Measurements from ENCODE around the gene BCAS4.
"Not testable (repeated sequence)": the region's sequence is repeated elsewhere in the genome, so short reads cannot be mapped to it uniquely, and the experiment has no call there.

Gene BCAS4

DNA sequence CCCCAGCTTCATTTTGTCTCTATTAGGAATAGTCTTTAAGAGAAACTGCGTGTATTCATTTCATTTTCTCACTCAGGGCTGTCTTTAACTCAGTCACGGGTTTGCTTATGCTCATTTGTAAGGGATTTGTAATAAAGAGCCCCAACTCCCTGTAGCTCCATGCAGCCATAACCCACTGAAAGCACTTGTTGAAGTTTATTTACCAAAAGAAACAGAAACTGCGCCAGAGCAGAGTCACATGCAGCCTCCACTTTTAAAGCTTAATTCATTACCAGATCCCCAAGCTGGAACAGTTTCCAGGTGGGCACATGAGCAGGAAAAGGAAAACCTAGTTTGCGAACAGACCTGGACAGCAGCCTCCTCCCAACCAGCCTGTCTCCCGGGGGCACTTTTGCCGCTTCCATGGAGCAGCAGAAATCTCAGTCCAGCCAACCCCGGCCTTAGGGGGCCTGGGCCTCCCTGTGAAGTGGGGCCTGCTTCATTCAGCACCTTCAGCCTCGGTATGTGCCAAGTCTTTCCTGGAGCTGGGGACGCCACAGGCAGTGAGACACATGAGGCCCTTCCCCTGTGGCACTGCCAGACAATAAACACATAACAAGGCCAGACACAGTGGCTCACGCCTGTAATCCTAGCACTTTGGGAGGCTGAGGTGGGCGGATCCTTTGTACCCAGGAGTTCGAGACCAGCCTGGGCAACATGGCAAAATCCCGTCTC, 4.5 kb downstream of the BCAS4 start:
- DNase-seq (ENCODE audit: low read depth): no peak

DNA sequence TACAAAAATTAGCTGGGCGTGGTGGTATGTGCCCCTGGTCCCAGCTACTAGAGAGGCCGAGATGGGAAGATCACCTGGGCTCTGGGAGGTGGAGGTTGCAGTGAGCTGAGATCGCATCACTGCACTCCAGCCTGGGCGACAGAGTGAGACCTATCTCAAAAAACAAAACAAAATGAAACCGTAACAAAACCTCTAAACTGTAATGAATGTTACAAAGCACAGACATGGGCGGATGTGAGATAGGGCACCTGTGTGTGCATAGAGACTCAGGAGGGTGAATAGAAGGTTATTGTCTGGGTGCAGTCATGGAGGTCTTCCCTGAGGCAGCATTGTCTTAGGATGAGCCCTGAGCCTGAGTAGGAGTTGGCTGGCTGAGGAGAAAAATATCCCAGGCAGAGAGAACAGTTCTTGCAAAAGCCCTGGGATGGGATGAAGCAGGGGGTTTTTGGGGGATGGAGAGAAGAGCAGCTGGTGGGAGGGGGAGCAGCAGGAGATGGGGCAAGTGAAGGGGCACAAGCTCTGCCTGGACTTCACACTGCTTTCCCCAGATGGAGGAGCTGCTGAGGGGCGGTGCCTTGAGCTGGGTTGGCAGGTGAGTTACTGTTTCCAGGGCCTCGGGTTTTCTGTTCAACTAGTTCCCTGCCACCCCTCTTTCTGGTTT, 5.2 kb downstream of the BCAS4 start:
- DNase-seq (ENCODE audit: low read depth): no peak

DNA sequence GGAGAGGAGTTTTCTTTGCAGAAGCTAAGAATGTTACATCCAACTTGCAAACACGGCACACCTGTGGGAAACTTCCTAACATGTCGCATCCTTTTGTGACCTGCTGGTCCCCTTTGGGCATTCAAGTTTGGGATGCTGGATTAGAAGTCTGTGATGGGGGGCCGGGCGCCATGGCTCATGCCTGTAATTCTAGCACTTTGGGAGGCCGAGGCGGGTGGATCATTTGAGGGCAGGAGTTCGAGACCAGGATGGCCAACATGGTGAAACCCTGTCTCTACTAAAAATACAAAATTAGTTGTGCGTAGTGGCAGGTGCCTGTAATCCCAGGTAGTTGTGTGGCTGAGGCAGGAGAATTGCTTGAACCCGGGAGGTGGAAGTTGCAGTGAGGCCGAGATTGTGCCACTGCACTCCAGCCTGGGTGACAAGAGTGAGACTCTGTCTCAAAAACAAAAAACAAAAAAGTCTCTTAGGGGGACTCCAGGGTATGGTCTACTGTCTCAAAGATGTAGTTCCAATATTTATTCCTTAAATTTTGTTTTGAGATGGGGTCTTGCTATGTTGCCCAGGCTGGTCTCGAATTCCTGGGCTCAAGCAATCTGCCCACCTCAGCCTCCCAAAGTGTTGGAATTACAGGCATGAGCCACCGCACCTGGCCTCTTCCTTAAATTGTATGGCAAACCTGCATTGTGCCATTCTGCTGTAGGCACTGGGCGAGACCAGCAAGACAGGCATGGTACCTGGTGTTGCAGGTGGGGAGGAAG, 6.3 kb downstream of the BCAS4 start:
- DNase-seq (ENCODE audit: low read depth): not testable (repeated sequence)

DNA sequence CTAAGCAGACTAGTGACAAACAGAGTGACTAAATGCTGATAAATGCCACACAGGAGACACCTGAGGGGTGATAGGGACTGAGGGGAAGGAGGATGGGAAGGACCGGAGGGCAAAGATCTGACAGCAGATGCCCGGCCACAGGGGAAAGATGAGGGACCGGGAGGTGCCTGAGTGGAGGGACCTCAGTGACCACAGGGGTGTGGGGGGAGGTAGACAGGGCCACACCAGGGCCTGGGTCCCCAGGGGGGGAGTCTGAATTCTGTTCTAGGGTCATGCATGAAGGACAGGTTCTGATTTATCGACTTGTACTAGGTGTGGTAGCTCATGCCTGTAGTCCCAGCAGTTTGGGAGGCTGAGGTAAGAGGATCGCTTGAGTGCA, 6.9 kb downstream of the BCAS4 start:
- DNase-seq (ENCODE audit: low read depth): no peak

DNA sequence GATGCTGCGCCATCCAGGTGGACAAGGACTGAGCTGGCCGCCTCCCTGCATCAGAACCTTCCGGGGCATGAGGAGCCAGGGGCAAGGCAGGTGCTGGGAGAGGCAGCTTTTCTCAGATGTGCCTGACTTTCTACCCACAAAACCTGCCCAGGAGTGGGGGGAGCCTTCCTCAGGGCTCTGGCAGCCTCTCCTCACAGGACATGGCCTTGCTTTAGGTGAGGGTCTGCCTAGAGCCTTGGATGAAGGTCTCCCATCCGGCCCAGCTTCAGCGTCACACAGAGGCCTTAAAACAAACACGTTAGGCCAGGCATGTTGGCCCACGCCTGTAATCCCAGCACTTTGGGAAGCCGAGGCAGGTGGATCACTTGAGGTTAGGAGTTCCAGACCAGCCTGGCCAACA, 7.4 kb downstream of the BCAS4 start:
- no peak for DNase-seq (ENCODE audit: low read depth)

DNA sequence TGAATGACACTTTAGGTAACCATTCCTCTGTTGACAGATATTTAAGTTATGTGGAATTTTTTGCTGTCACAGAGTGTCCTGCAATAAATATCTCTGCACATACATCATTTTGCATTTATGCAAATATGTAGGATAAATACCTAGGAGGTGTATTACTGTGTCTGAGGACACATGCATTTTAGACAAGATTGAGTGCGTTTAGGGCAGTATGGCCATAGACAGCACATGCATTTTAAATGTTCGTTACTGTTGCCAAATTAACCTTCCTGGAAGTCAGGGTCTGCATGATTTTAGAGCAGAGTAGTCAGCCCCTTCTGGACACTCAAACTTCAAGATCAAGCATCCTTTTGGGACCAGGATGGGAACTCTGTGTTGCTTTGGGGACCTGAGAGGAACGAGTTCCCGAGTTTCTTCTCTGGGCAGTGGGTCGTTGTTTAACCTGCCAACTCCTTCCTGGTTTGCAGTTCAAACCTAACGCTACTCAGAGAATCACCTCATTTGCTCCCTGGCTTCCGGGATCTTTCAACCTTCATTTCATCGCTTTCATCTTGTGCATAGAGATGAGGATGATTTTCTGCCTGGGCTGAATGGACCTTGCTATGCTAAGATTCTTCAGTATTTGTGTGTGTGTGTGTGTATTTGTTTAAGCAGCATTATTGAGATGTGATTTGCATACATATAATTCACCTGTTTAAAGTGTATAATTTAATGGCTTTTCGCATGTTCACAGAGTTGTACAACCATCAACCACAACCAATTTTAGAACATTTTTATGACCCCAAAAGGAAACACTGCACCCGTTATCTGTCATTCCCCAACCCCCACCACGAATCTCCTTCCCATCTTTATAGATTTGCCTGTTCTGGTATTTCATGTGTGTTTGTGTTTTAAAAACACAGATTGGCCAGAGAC, 9.8 kb downstream of the BCAS4 start:
- no peak for DNase-seq (ENCODE audit: low read depth)

DNA sequence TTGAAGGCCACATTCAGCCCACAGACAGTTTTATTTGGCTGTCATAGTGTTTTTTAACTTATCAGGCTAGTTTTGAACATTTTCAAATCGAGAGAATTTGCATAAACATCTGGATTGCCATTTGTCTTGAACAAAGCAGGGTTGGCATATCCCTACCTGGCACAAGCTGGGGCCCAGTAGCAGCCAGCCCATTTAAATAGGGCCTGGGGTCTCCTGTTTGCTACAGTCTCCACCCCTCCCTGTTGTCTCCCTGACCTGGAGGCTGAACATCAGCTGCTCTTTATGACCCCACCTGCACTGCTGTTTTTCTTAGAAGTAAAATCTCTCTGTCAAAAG, 10.5 kb downstream of the BCAS4 start:
- DNase-seq (ENCODE audit: low read depth): no peak

DNA sequence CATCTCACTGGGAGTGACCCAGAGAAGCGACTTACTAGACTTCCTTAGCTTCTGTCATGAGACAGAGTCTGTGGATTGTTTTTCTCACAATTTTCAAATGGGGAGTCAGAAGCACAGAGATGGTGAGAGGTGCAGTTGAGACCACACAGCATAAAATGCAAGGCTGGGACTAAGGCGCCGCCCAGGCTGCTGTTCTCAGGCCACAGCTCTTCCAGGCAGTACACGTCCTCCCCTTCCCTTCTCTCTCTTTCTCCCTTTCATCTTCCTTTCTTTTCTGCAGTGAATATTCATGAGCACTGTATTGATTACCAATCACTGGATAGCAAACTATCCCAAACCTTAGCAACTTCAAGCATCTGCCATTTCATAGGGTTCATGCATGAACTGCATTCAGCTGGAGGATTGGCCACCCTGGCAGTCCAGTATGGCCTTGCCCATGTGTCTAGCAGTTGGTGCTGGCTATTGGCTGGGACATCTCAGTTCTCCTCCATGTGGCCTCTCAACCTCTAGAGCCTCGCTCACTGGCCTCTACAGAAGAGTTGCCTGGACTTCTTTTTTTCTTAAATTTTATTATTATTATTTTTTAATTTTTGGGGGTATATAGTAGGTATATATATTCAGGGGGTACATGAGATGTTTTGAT, 11.4 kb downstream of the BCAS4 start:
- DNase-seq (ENCODE audit: low read depth): no peak

DNA sequence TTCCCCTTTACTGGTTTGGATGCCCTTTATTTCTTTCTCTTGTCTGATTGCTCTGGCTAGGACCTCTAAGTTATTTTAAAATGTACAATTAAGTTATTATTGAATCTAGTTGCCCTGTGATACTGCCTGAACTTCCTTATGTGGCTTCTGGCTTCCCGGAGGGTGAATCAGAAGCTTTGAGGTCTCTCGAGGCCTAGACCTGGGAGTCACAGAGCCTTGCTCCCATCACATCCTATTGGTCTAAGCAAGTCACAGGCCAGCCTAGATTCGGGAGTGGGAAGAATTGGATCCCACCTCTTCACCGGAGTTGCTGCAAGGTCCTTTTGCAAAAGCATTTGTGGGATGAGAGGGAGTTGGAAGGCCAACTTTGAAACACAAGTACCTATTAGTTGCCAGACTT, 15.2 kb downstream of the BCAS4 start:
- DNase-seq (ENCODE audit: low read depth): no peak

DNA sequence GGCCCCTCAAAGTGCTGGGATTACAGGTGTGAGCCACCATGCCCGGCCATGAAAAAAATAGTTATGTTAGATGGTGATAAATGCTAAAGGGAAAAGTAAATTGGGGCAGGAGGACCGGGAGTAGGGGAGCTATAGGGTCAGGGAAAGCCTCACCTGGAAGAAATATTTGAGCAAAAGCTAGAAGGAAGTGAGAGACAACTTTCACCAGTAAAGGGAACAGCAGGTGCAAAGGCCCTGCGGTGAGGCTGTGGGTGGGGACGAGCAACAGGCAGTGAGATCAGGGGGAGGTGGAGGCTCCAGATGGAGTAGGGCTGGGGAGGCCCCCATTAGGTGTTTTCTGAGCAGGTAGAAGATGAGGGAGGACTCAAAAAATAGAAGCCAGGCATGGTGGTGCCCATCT, 16.0 kb downstream of the BCAS4 start:
- DNase-seq (ENCODE audit: low read depth): no peak

DNA sequence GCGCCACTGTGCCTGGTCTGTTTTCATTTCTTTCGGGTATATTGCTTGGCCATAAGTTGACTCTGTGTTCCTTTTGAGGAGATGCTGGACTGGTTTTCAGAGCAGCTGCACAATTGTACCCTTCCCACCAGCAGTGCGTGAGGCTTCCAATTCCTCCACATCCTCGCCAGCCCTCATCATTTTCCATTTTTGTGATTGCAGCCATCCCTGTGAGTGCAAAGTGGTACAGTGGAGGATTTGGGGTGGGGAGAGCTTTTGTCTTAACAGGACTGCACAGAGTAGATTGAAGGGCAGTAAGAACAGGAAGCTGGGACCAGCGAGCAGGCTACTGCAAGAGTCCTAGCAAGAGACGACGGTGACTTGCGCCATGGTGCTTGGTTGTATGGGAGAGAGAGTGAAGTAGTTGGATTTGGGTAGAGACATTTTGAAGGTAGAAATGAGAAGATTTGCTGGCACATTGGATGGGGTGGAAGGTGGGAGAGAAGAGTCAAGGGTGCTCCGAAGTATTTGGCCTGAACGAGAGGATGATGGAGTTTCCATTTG, 18.3 kb downstream of the BCAS4 start:
- DNase-seq (ENCODE audit: low read depth): no peak

DNA sequence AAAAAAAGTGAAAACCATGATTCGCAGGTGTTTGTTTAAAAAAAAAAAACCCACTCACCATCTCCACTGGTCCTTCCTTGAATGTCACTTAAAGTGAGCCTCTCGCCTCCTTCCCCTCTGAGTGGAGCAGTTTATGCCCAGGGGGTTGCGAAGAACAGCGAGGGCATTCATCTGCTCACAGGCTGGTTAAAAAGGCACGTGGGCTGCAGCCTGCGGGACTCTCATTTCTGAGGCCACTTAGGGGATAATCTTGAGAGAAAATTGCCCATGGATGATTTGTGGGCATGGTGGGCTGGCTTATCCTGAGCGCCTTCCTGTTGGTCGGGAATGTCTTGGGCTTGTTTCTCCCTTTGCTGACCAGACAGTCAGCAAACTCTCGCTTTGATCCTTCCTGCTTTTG, 18.9 kb downstream of the BCAS4 start:
- DNase-seq (ENCODE audit: low read depth): no peak

DNA sequence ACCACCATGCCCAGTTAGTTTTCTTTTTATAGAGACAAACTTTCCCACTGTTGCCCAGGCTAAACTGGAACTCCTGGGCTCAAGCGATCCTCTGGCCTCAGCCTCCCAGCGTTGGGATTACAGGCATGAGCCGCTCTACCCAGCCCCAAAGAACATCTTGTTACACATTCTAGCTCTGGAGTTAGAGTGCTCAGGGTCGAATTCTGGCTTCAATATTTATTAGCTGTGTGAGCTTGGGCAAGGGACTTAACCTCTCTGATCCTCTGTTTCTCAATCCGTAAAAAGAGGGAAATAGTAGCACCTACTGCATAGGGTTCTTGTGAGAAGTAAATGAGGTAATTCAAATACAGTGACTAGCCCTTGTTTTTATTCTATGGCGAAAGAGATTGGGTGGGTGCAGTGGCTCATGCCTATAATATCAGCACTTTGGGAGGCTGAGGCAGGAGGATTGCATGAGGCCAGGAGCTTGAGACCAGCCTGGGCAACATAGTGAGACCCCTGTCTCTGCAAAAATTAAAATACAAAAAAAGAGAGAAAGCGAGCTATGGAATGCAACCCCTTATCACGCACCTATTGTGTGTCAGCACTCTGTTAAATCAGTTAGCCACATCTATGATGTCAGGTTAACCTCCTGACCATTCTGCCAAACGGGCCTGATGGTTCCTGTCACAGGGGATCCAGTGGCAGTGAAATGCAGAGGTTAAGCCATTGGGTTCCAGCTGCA, 19.7 kb downstream of the BCAS4 start:
- no peak for DNase-seq (ENCODE audit: low read depth)

DNA sequence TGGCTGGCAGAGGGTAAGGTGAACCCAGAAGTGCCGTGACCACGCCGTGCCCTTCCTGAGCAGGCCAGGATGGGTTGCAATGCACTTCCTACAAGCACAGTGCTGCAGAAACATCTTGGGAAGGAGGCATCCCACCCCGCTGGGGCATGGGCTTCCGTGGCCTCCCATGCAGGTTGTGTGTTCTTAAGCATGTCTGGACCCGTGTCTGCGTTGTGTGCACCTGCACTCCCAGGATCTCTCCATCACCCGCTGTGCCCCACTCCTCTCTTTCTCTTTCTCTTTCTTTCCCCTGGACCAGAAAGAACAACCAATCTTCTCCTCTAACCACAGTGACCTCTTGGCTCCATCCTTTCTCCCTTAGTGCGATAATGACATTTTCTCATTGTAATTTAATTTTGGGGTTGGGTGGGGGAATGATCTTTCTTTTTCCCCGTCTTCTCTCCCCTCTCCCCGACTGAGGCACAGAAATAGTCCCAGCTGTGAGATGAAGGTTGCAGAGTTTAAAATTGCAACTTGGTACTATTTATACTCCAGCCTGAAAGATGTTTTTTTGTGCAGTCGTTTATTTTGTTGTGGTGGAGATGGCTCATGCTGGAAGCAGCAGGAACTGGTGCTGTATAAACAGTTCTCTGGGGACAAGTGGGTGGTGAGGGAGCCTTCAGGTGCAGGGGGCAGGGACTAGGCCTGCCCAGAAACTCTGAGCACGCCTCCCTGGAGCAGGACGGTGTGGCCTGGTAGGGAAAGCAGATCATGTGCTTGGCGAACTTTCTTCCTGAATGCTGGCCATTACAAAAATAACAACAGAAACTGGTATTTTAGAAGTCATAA, 20.5 kb downstream of the BCAS4 start:
- DNase-seq (ENCODE audit: low read depth): no peak

DNA sequence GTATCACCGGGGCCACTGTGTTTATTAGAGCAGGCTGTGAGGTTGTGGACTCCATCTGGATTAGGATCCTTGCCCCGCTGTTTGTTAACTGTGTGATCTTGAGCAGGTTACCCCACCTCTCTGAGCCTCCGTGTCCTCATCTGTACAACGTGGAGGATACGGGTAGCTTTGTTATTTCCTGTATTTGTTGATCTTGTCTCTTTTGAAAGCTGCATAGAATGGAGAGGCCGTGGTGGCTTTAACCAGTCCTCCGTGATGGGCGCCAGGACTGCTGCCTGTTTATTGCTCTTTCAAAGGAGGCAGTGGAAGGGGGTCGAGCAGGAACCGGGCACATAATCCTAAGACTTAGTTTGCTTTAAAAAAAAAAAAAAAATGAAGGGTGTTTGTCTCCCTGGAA, 22.9 kb downstream of the BCAS4 start:
- no peak for DNase-seq (ENCODE audit: low read depth)

DNA sequence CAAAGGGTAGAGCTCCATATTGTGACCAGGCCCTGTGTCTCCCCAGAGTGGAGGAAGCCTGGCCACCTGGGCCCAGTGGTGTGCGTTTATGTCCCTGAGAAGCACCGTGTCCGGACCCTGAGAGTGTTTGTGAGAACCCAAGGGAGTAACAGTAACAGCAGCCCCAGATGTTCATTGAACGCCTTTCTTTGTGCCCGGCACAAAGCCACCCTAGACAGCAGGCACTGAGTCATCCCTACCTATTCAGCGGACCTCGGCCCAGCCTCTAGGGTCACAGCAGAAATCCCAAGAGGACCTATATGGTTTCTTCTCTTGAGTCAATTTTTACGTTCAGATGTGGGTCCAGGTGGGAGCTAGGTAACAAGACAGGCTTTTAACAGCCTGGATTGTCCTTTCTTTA, 24.5 kb downstream of the BCAS4 start:
- no peak for DNase-seq (ENCODE audit: low read depth)

DNA sequence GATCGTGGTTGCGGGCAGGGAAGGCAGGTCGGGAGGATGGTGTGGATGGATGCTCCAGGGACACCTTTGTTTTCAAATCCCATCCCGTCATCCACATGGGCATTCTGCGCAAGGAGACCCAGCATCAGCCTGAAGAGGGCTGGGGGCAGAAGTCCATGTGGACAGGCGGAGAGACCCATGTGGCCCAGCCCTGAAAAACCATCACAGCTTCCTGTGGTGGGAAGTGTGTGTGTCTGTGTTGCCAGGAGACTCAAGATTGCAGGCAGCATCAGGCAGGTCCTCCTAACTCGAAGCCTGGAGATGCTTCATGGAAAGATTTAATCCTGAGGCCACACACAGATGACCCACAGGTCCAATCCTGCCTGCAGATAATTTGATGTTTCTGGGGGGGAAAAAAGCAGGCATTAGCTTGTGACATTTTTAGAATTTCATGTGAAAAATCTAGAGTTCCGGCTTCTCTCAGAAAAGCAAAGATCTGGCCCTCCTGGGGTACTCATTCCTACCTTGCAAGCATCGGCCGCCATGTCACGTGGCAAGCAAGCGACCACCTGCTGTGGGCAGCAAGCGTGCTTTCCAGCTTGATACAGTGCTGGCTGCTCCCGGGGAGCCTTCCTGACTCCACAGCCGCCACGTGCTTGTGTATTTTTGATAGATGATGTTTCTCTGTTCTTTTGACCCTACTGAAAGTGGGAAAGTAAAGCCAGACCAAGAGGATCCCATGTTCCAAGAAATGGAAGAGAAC, 25.8 kb downstream of the BCAS4 start:
- DNase-seq (ENCODE audit: low read depth): no peak

DNA sequence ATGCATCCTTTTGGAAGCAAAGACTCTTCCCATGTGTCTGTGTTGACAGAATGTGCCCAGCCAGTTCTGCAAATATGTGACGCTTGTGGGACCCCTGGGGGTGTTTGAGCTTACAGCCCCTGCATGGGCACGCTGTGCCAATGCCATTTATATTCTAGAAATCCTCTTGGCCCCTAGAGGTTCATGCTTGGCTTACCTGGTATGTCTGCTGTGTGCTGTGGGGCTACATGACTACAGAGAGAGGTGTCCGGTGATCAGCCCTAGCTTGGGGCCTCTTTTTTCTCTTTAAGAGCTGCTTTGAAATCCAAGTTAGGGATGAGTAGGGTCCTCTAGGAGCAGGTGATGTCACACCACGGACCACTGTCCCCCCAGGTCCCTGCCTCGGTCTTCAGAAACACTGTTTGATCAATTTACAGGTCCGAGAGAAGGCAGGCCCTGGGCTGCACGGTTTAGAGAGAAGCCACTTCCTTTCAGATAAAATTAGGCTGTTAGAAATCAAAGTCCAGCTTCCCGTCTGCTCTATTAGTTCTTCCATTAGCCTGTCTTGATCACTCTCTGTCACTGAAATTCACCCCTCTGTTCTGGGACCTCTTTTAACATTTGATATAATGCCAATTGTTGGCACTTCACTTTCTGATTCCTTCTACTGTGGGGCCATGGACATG, 26.5 kb downstream of the BCAS4 start:
- no peak for DNase-seq (ENCODE audit: low read depth)

DNA sequence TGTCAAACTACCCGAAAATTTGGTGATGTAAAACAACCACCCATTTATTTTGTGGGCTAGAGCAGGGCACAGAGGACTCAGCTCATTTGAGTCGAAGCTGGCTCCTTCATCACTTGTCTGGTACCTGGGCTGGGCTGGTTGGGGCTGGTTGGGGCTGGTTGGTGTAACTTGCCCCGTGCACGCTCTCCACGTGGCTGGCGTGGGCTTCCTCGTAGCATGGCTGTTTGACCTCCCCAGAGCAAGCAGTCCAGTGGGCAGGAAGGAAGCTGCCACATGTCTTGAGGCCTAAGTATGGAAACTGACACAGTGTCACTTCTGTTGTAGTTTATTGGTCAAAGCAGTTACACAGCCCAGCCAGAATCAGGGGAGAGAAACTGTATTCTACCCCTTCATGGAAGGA, 27.1 kb downstream of the BCAS4 start:
- no peak for DNase-seq (ENCODE audit: low read depth)
